ENCODE results near the gene HGS. TPM values are rescaled to one million over a fixed set of nuclear protein-coding genes. Genes with fewer than 3 reads are reported as not detected.

Gene HGS
- total and polyA plus RNA-seq, 2 of the 13 experiments (the other 11 are each of a cell fraction or from before 2014, with no cell fraction given): 73.3 to 78.1 TPM

GRCh38 chr17:81652906-81653771, 30.7 kb upstream of the HGS start (continued):
- TF ChIP-seq AHDC1 (CRISPR knock-in tag; IDR thresholded peaks at IDR 0.05; ENCODE audit: borderline replicate concordance): no peak
- no peak for TF ChIP-seq CSRNP2 (CRISPR knock-in tag; conservative IDR thresholded peaks at IDR 0.05; ENCODE audit: low read depth)
- no peak for TF ChIP-seq WIZ (CRISPR knock-in tag; IDR thresholded peaks at IDR 0.05)
- no peak for TF ChIP-seq RAD51 (IDR thresholded peaks at IDR 0.05; ENCODE audit: borderline replicate concordance)
- TF ChIP-seq ZBTB7A (CRISPR knock-in tag; IDR thresholded peaks at IDR 0.05): no peak
- TF ChIP-seq MAX (IDR thresholded peaks at IDR 0.05): no peak
- TF ChIP-seq TIGD3 (CRISPR knock-in tag; IDR thresholded peaks at IDR 0.05; ENCODE audit: borderline replicate concordance): no peak
- TF ChIP-seq MLXIP (CRISPR knock-in tag; IDR thresholded peaks at IDR 0.05; ENCODE audit: borderline replicate concordance): no peak
- TF ChIP-seq ZNF710 (CRISPR knock-in tag; IDR thresholded peaks at IDR 0.05; ENCODE audit: borderline replicate concordance): no peak
- no peak for TF ChIP-seq TRIM22 (IDR thresholded peaks at IDR 0.05)
